HG03066 (cell line): Measurements from ENCODE around the gene CTBP1.
"Not testable (repeated sequence)": the region's sequence is repeated elsewhere in the genome, so short reads cannot be mapped to it uniquely, and the experiment has no call there.

Experiments used
- ATAC-seq: cut with Tn5 transposase; IDR thresholded peaks from one replicate; pipeline ENCODE4 v1.9.1; 2021; ENCODE audit warnings: low read depth; ENCODE audit not compliant: unreplicated experiment

Gene CTBP1

DNA sequence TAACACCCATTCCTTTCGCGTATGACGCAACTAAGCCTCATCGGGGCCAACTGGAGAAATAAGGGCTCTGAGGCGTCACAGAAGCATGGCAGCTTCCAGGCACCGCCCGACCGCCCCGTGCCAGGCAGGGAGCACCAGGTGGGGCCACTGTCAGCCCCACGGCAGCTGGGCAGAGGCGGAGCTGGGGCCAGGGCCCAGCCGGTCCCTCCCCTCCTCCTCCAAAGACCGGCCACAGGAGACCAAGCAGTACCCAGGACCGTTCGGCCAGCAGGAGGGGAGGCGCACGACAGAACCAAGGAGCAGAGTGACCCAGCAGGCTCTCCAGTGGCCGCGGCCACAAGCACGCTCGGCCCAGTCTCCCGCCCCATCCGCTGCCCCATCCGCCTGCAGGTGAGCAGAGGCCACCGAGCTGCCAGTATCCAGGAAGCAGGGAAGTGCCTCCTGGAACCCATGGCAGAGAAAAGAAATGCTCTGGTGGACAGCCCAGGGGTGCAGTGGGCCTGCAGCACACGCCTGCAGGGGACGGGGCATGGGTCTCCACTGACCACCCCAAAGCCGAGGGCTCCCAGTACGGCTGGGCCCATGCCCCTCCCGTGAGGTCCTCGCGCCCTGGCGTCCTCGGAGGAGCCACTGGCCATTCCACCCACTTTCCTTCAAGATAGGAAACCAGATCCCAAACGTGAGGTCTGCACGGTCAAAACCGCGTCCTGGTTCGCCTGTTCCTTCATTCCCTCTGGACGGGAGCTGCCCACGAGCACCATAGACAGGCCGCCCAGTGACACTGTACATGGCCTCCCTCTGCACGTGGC, 9.6 kb downstream of the CTBP1 start:
- no peak for ATAC-seq

DNA sequence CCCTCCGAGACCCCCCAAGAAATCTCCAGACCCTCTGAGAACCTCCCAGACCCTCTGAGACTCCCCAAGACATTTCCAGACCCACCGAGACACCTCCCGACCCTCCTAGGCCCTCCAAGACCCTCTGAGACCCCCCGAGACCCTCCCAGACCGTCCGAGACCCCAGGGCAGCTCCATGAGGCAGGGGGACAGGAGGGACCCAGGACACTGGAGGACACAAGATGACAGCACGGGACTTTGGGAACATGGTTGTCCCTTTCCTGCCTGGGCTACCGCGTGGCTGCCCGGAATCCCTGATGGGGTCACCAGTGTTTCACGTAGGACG, 10.3 kb downstream of the CTBP1 start:
- ATAC-seq, result no peak

DNA sequence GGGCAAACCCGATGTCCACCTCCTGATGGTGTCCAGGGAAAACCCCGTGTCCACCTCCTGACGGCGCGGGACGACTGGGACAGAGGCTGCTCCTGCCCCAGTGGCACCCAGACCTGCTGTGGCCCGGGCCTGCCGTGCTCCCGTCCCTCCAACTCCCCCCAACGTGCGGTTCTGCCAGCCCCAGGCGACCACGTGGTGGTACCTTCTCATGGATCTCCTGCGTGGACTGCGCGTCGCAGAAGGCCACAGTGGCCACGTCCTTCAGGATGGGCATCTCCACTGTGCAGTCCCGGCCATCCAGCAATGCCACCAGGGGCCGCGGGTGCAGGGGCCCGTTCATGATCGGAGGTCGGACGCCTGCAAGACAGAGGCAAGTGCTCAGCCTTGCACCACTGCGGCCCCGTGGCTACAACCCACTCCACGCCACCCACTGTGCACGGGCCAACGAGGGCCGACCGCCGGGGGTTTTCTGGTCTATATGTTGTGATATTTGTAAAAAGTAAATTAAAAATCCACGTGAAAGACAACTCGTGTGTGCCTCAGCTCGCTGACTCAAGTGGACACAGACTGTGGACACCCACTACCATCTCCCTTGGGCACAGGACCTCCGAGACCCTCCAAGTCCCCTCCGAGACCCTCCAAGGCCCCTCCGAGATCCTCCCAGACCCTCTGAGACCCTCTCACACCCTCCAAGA, 10.8 kb downstream of the CTBP1 start:
- no peak for ATAC-seq

GRCh38 chr4:1237261-1237660, 11.7 kb downstream of the CTBP1 start:
- ATAC-seq, result not testable (repeated sequence)

DNA sequence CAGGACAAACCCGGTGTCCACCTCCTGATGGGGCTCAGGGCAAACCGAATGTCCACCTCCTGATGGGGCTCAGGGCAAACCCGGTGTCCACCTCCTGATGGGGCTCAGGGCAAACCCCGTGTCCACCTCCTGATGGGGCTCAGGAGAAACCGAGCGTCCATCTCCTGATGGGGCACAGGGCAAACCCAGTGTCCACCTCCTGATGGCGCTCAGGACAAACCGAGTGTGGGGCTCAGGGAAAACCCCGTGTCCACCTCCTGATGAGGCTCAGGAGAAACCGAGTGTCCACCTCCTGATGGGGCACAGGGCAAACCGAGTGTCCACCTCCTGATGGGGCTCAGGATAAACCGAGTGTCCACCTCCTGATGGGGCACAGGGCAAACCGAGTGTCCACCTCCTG, 12.1 kb downstream of the CTBP1 start:
- not testable (repeated sequence) for ATAC-seq

- ATAC-seq, result no peak
Observed at GRCh38 chr4:1236103-1236641, 12.8 kb downstream of the CTBP1 start.

- ATAC-seq, result no peak
Observed at GRCh38 chr4:1235381-1236102, 13.4 kb downstream of the CTBP1 start.

DNA sequence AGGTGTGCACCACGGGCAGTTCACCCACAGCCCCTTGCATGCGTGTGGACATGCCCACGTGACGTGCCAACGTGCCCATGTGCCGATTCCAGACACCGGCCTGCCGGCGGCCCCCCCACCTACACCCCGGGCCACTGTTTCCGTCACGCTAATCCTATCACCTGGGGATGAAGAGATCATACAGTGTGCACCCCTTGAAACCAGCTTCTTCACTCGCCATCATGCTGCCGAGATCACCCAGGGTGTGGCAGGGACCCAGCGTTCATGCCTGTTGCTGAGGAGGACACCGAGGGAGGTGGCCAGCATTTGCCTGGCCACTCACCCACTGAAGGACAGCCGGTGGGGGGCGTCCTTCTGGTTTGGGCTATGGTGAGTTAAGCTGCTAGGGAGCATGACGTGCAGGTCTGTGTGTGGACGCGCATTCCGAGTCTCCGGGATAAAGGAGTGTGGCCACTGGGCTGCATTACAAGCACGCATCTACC, 14.1 kb downstream of the CTBP1 start:
- no peak for ATAC-seq

DNA sequence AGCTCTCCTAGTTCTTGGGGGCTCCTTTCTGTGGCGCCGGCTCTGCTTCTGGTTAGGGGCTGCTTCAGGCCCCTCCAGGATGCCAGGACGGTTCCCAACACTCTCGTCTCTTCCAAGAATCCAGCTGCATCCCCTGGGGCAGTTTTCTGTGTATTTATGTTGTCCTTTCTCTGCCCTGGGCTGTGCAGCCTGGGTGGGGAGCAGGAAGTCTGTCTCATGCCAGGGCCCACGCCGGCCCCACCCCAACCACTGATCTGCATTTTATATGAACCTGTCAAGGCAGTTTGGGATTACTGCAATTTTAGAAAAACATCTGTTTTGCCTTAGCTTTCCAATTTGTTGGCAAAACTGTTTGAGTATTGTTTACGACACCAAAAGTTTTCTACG, 14.6 kb downstream of the CTBP1 start:
- ATAC-seq, result no peak

- no peak for ATAC-seq
Observed at GRCh38 chr4:1233641-1234308, 15.2 kb downstream of the CTBP1 start.

DNA sequence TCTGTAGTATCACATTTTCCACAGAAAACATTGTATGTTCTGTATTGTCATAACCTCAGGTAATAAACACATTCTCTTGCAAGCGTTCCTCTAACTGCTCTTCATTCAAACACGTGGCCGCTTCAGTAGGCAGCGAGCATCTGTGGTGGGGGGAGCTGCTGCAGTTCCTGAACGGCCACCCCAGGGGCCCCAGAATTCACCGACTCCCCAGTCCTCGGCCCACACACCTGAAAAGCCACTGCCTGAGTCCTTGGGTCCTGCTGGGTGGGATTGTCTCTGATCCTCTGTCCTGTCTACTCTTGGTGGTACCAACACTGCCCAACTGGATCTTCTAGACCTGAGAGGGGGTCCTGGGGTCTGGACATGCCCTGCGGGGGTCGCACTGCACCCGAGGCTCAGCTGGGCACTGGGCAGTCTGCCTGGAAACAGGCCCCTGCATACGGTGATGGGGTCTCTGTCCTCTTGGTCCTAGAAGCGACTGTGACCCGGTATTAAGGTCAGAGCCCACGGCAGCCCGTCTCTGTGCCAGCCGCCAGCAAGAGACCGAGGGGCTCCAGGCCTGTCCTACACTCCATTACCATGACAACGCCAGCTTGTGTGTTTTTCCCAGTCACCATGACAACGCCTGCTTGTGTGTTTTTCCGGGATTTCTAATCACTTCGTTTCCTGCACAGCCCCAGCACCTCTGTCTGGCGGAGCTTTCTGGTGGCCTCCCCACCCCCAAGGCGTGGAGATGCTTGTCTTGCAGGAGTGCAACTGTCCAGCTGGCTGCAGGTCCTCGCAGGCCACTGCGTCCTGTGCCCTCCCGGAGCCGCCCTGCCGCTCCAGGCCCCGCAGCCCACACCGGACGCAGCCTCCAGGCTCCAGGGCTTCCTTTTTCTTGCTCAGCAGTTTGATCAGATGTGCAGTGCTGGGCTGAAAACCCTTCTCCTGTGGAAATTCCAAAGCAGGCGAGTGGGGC, 16.0 kb downstream of the CTBP1 start:
- ATAC-seq, result no peak

DNA sequence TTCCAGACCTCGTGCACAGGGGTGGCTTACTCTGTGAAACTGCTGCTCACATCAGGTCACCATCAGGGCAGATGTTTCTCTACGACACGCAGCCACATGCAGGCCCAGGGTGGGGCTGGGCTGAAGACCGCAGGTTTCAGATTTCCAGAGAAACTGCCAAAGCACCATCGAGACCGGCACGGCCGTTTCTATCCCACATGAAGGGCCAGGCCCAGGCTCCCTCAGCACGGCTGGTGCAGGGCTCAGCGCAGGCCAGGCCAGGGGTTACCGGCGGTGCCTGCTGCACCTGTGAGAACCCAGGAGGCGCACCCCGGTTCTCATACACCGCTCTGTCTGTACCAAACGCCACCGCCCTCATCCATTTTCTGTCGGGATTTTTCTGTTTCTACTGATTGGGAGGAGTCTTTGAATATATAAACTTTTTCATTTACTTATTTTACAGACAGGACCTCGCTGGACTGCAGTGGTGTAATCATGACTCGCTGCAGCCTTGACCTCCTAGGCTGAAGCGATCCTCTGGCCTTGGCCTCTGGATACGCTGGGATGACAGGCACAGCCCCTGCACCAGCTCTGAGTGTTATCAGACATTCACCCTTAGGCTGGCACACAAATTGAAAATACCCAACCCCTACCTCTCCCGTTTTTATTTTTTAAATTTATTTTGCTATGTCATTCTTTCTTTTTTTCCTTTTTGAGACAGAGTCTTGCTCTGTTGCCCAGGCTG, 17.1 kb downstream of the CTBP1 start:
- ATAC-seq, result no peak

- no peak for ATAC-seq
Observed at GRCh38 chr4:1230971-1231636, 17.8 kb downstream of the CTBP1 start.

DNA sequence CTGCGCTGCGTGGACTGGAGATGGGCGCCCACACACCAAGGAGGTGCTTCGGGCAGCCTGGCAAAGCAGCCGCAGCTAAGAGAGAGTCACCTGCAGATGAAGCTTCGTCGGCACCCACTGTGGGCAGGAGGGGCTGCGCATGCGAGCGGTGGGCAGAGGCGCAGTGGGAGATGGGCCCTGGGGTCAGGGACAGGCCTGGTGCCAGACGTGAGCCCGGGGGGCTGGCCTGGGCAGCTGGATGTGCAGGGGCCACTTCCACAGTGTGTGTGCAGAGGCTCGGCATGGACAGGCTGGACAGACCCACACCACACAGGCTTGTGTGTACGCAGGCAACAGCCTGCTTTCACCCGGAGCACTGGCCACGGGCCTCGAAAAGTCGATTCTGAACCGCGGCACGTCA, 18.6 kb downstream of the CTBP1 start:
- ATAC-seq, result no peak

DNA sequence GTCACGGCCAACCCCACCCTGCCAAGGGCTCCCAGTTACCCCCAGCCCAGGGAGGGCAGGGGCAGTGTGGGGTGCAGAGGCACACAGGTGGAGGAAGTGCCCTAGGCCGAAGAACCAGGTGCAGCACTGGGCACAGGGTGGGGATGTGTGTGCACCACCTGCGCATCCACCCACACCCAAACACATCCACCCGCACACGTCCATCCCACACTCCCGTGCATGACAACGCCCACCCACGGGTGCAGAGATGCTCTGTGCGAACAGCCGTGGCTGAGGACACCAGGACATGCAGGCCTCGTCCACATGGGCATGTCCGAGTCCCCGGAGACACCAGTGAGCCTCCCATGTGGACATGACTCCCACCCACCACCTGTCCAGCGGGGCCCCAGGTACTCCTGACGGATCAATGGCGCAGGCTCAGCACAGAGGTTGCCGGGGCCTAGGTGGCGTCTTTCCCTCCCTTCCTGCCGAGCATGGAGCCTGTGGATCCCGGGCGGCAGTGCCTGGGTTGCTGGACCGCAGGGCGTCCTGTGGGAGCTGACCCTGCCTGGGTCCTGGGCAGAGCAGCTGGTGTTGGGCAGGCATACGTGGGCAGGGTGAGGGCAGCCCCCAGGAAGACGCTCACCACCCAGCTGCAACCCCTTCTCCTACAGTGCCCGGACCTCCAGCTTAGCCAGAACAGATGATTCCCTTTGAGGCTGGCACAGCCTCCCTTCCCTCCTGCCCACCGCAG, 19.6 kb downstream of the CTBP1 start:
- ATAC-seq, result no peak

DNA sequence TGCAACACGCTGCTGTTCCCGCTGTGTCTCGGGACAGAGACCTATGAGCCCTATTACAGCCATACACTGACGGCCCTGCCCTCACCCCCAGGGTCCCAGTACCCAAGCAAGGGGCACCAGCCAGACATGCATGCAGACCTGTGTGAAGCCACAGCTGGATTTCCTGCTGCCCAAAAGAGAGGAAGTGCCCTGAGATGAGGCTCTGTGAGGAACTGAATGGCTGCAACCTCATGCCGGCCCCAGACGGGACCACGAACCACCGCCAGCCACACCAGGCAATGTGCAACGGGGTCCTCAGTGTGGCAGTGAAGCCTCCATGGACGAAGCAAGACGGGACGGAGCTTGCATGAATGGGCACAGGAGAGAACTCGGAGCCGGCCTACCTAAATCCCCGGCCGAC, 21.1 kb downstream of the CTBP1 start:
- no peak for ATAC-seq

DNA sequence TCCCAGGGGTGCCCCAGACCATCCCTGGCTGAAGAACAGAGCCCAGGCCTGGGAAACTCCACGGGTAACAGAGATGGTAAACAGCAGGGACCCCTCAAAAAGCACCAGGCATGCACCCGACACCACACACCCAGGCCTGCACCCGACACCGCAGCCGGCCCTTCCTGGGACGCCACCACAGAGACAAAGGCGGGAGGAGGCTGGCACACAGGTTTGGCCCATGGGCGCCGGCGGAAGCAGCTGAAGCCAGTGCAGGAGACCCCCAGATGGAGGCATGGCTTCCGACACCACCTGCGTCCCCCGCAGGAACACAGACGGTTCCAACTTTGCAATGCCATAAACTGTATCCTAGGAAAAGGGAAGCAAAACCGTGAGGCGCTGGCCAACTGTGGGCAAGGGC, 22.3 kb downstream of the CTBP1 start:
- no peak for ATAC-seq

- ATAC-seq, result no peak
Observed at GRCh38 chr4:1226144-1226481, 22.8 kb downstream of the CTBP1 start.
